Measurements from ENCODE around the gene DCDC2. TPM values are rescaled to one million over a fixed set of nuclear protein-coding genes. Genes with fewer than 3 reads are reported as not detected.

Gene DCDC2
- total RNA-seq (2014; rRNA removed; shearing (Covaris generic)), result 0.04 TPM in 1 of 2 replicates, not detected in the other

GRCh38 chr6:24357336-24358218, at the start of gene DCDC2:
Gene DCDC2 (minus strand): TSS chr6:24358059. CDS start chr6:24357750, 309 bp downstream.

GRCh38 chr6:24402697-24403500, 45.0 kb upstream of the DCDC2 start, which contains the start of gene MRS2:
Gene MRS2 (plus strand): TSS chr6:24402936. CDS start chr6:24403047, 111 bp downstream.

GRCh38 chr6:24125980-24126379, 231.9 kb downstream of the DCDC2 start, which contains the start of gene NRSN1:
Gene NRSN1 (plus strand): TSS chr6:24126215. CDS start chr6:24134328, 8,113 bp downstream.

Small RNA genes within 50 kb of the gene (small RNA-seq; reads per million reads assigned to genes)
- gene RF00218, result 0.29 reads per million
- gene RNU6-391P, result not detected

Other genes with a start within 250 kb of the DCDC2 start
- gene NRSN1, start 231.8 kb downstream of the DCDC2 start, total RNA-seq (2014; rRNA removed; shearing (Covaris generic)), result not detected in 2 replicates
- gene MRS2, start 44.9 kb upstream of the DCDC2 start, total RNA-seq (2014; rRNA removed; shearing (Covaris generic)), result 11.1 and 12.3 TPM in 2 replicates
- gene GPLD1, start 131.5 kb upstream of the DCDC2 start, total RNA-seq (2014; rRNA removed; shearing (Covaris generic)), result 0.34 and 1.4 TPM in 2 replicates
- gene ALDH5A1, start 136.9 kb upstream of the DCDC2 start, total RNA-seq (2014; rRNA removed; shearing (Covaris generic)), result 4.6 and 5.5 TPM in 2 replicates